B cell (primary cell): Measurements from ENCODE around the gene ATP9A. TPM values are rescaled to one million over a fixed set of nuclear protein-coding genes. Genes with fewer than 3 reads are reported as not detected.

Experiments used
- ATAC-seq: fragments of 200-7000 bp; cut with Tn5 transposase; one replicate; pipeline ENCODE4 v1.10.0; 2021; ENCODE audit warnings: low read depth, mild to moderate bottlenecking, moderate number of reproducible peaks, moderate library complexity
- CTCF ChIA-PET: fragments of 350-600 bp; sonication (Branson Sonifier 250); formaldehyde crosslinking; loops from one replicate; lab custom pipeline; 2021; ENCODE audit warnings: antibody characterized with exemption, inconsistent platforms; lab: Charles Lee
- POLR2A ChIA-PET: fragments of 350-600 bp; sonication (Branson Sonifier 250); formaldehyde crosslinking; loops from one replicate; lab custom pipeline; 2021; ENCODE audit warnings: antibody characterized with exemption; lab: Charles Lee
- DNase-seq: peaks from one replicate; pipeline ENCODE4 v3.0.0; 2013
- H2AFZ ChIP-seq: 2 replicates; pipeline ENCODE4 v1.6.1; 2012; ENCODE audit warnings: mild to moderate bottlenecking, low read depth, low read length; ENCODE audit not compliant: insufficient read depth, poor library complexity, severe bottlenecking
- H3K27ac ChIP-seq, 2 donors: 1 replicate in 1 of 2; 2 replicates in 1 of 2; pipeline ENCODE4 v1.5.1; 2012 to 2013; ENCODE audit warnings: low read length in 2 of 2, mild to moderate bottlenecking in 2 of 2, moderate library complexity in 1 of 2
- H3K27me3 ChIP-seq, 4 experiments: fragments of 200-600 bp in 1 of 4; sonication (generic) in 1 of 4; replicated peaks in 1 of 4; 1 replicate in 2 of 4; 2 replicates in 2 of 4; pipeline versions ENCODE4 v1.6.1 to v1.7.0; 2013 to 2016; ENCODE audit warnings: low read length in 3 of 4, mild to moderate bottlenecking in 2 of 4, mixed read lengths in 1 of 4, moderate library complexity in 1 of 4; ENCODE audit not compliant: insufficient read depth in 4 of 4, control insufficient read depth in 3 of 4; ENCODE audit errors: control extremely low read depth in 1 of 4
- H3K36me3 ChIP-seq, 2 experiments: replicated peaks in 1 of 2; 1 replicate in 1 of 2; 2 replicates in 1 of 2; pipeline versions ENCODE4 v1.6.1 to v1.7.1; 2013; ENCODE audit warnings: low read length in 1 of 2; ENCODE audit not compliant: insufficient read depth in 2 of 2, control insufficient read depth in 1 of 2; ENCODE audit errors: control extremely low read depth in 1 of 2, extremely low read depth in 1 of 2
- H3K4me1 ChIP-seq, 2 donors: fragments of 200-600 bp in 1 of 2; sonication (generic) in 1 of 2; 1 replicate in 1 of 2; 2 replicates in 1 of 2; pipeline versions ENCODE4 v1.5.1 to v1.6.1; 2013 to 2017; ENCODE audit warnings: low read length in 2 of 2; ENCODE audit not compliant: control insufficient read depth in 2 of 2, insufficient read depth in 2 of 2
- H3K4me2 ChIP-seq: replicated peaks from 2 replicates; pipeline ENCODE3; 2012; ENCODE audit warnings: mild to moderate bottlenecking, low read depth, low read length; ENCODE audit not compliant: poor library complexity, severe bottlenecking
- H3K4me3 ChIP-seq, 5 experiments: fragments of 200-600 bp in 1 of 5; sonication (generic) in 1 of 5; 1 replicate in 3 of 5; 2 replicates in 2 of 5; pipeline versions ENCODE4 v1.5.1 to v1.7.0; 2011 to 2016; ENCODE audit warnings: low read length in 4 of 5, mild to moderate bottlenecking in 4 of 5, low read depth in 2 of 5, control low read depth in 1 of 5, moderate library complexity in 1 of 5; ENCODE audit not compliant: insufficient read depth in 1 of 5; ENCODE audit errors: control extremely low read depth in 1 of 5, extremely low read depth in 1 of 5
- H3K79me2 ChIP-seq: fragments of 200-600 bp; sonication (generic); one replicate; pipeline ENCODE4 v1.6.0; 2016; ENCODE audit warnings: low read length; ENCODE audit not compliant: control insufficient read depth, insufficient read depth
- H3K9ac ChIP-seq: fragments of 200-600 bp; sonication (generic); 2 replicates; pipeline ENCODE4 v1.6.1; 2017; ENCODE audit warnings: mild to moderate bottlenecking, low read length, moderate library complexity
- H3K9me3 ChIP-seq, 3 donors: one replicate each; pipeline versions ENCODE4 v1.6.1 to v1.7.1; 2013; ENCODE audit warnings: low read length in 2 of 3; ENCODE audit not compliant: control insufficient read depth in 2 of 3, insufficient read depth in 1 of 3; ENCODE audit errors: control extremely low read depth in 1 of 3
- H4K20me1 ChIP-seq: 2 replicates; pipeline ENCODE4 v1.6.0; 2012; ENCODE audit warnings: mild to moderate bottlenecking, low read length; ENCODE audit not compliant: insufficient read depth, control insufficient read depth, poor library complexity, severe bottlenecking
- H3K27ac Mint-ChIP-seq: one replicate; pipeline ENCODE4 v1.8.0; 2021; ENCODE audit warnings: mixed read lengths
- H3K27me3 Mint-ChIP-seq: one replicate; pipeline ENCODE4 v1.8.0; 2021; ENCODE audit warnings: mixed read lengths
- H3K4me1 Mint-ChIP-seq: one replicate; pipeline ENCODE4 v1.8.0; 2021; ENCODE audit warnings: mixed read lengths
- H3K4me3 Mint-ChIP-seq: one replicate; pipeline ENCODE4 v1.8.0; 2021; ENCODE audit warnings: mixed read lengths
- H3K9me3 Mint-ChIP-seq: one replicate; pipeline ENCODE4 v1.8.0; 2022; ENCODE audit warnings: mixed read lengths; ENCODE audit not compliant: insufficient read depth
- CTCF ChIP-seq: fragments of 200-600 bp; IDR thresholded peaks from one replicate; pipeline ENCODE4 v1.8.0; 2022; ENCODE audit warnings: antibody characterized with exemption, mild to moderate bottlenecking
- EZH2 ChIP-seq: IDR thresholded peaks from 2 replicates; pipeline ENCODE4 v1.6.1; 2012; ENCODE audit warnings: borderline replicate concordance, low read depth, mild to moderate bottlenecking, moderate library complexity, low read length; ENCODE audit not compliant: insufficient read depth, poor library complexity, severe bottlenecking
- WGBS: methylation state at CpG from one replicate; pipeline ENCODE4 v1.1.5; 2013; ENCODE audit warnings: missing lambda C conversion rate; ENCODE audit not compliant: insufficient coverage; 5-methylcytosine and 5-hydroxymethylcytosine counted together
- intact Hi-C: fragments of 100-400 bp; cut with micrococcal nuclease; formaldehyde crosslinking; loops from one replicate; pipeline ENCODE4 v1.10.0; 2022
- polyA plus RNA-seq: library from polyadenylated mRNA; depleted of rRNA; stranded (reverse); fragments of >200 nt; gene quantifications from 2 replicates; pipeline ENCODE4 v1.2.3, GENCODE V29; 2012
- total RNA-seq, 2 donors: library from RNA; stranded (reverse); fragments of 120-200 nt in 1 of 2; gene quantifications; 1 replicate in 1 of 2; 2 replicates in 1 of 2; pipeline versions ENCODE4 v1.2.3 to v1.2.4, GENCODE V29; 2013 to 2022

Gene ATP9A
- total and polyA plus RNA-seq, 2 donors (not counting 1 experiment from before 2014, with no cell fraction given) = 0.13 to 0.22 TPM

GRCh38 chr20:51665543-51666118 is 102.6 kb downstream of the ATP9A start:
- no peak overlapping the region for H3K27ac Mint-ChIP-seq
- CTCF ChIA-PET = no interaction called here

More at GRCh38 chr20:51665543-51666118, 102.6 kb downstream of the ATP9A start:
- peaks cover 11 to 13% of the 10 kb centered on the region in 2 donors for H3K4me1 ChIP-seq
- Mint-ChIP-seq H3K27me3 (peaks cover 7% of the 10 kb centered on the region), H3K4me3 (no peak overlapping the region), H3K9me3 (no peaks in the 10 kb centered on the region), H3K4me1 (peaks cover 20% of the 10 kb centered on the region)
- no peaks in the 10 kb centered on the region for H3K9me3 ChIP-seq
- intact Hi-C loops = no loop called here
- no peaks in the 10 kb centered on the region for H3K79me2 ChIP-seq
- POLR2A ChIA-PET = no interaction called here
- H3K27ac ChIP-seq = no peak overlapping the region
- no peaks in the 10 kb centered on the region for H4K20me1 ChIP-seq
- TF ChIP-seq CTCF (no peak), EZH2 (no peak)
- H2AFZ ChIP-seq = no peak overlapping the region
- H3K36me3 ChIP-seq = no peaks in the 10 kb centered on the region
- H3K9ac ChIP-seq = no peak overlapping the region
- H3K27me3 ChIP-seq = no peaks in the 10 kb centered on the region
- no peak for ATAC-seq
- WGBS = no CpG with 5 or more reads among the region's 8 CpGs
- H3K4me3 ChIP-seq = no peak overlapping the region
- H3K4me2 ChIP-seq = no peak overlapping the region
- DNase-seq = no peak
